ENCODE data around the gene EDDM13. TPM values are rescaled to one million over a fixed set of nuclear protein-coding genes. Genes with fewer than 3 reads are reported as not detected.

Gene EDDM13
- total RNA-seq, 4 donors from 2014 or later = 1.8 to 7.0 (median 5.7) TPM; not detected in 1

GRCh38 chr19:56266051-56266450, 6.5 kb upstream of the EDDM13 start:
- no peak overlapping the region for H3K4me3 ChIP-seq (ENCODE audit: low read depth, poor library complexity, severe bottlenecking)
- no peak for DNase-seq (ENCODE audit: low spot score in 2 of 2)
- TF ChIP-seq, protein P1, sequence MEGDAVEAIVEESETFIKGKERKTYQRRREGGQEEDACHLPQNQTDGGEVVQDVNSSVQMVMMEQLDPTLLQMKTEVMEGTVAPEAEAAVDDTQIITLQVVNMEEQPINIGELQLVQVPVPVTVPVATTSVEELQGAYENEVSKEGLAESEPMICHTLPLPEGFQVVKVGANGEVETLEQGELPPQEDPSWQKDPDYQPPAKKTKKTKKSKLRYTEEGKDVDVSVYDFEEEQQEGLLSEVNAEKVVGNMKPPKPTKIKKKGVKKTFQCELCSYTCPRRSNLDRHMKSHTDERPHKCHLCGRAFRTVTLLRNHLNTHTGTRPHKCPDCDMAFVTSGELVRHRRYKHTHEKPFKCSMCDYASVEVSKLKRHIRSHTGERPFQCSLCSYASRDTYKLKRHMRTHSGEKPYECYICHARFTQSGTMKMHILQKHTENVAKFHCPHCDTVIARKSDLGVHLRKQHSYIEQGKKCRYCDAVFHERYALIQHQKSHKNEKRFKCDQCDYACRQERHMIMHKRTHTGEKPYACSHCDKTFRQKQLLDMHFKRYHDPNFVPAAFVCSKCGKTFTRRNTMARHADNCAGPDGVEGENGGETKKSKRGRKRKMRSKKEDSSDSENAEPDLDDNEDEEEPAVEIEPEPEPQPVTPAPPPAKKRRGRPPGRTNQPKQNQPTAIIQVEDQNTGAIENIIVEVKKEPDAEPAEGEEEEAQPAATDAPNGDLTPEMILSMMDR (IDR thresholded peaks at IDR 0.05) = no peak
- no peak for TF ChIP-seq POLR2A (IDR thresholded peaks at IDR 0.05)
- intact Hi-C loops (cut with DNase I; ENCODE audit: low total_unique reads) = no loop called here
- 60 to 72% methylated on average over 3 of the region's 3 CpGs for WGBS, 2 donors

DNA sequence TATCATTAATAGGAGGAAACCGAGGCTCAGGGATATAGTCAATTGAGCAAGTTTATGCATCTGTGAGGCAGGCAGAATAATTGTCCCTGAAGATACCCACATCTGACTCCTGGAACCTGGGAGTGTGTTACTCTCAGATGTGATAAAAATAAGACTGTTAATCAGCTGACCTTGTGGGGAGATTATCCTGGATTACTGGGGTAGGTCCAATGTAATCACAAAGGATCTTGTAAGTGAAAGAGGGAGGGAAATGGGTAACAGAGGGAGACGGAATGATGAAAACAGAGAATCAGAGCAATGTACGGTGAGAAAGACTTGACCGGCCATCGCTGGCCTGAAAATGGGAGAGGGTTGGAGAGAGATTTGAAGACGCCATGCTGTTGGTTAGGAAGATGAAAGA, 3.2 kb upstream of the EDDM13 start:
- intact Hi-C loops (cut with DNase I; ENCODE audit: low total_unique reads) = no loop called here
- no peak overlapping the region for H3K4me3 ChIP-seq (ENCODE audit: low read depth, poor library complexity, severe bottlenecking)
- TF ChIP-seq POLR2A (IDR thresholded peaks at IDR 0.05) = no peak
- TF ChIP-seq, protein P1 (IDR thresholded peaks at IDR 0.05) = no peak
- no peak for DNase-seq (ENCODE audit: low spot score in 2 of 2)
- WGBS, 2 donors = 94 to 97% methylated on average over 6 of the region's 6 CpGs

- DNase-seq (ENCODE audit: low spot score in 2 of 2) = no peak
- H3K4me3 ChIP-seq (ENCODE audit: low read depth, poor library complexity, severe bottlenecking) = no peak overlapping the region
- 81 to 86% methylated on average over 3 of the region's 3 CpGs for WGBS, 2 donors
- intact Hi-C loops (cut with DNase I; ENCODE audit: low total_unique reads) = no loop called here
- TF ChIP-seq, protein P1 (IDR thresholded peaks at IDR 0.05) = no peak
- TF ChIP-seq POLR2A (IDR thresholded peaks at IDR 0.05) = no peak
Measured at GRCh38 chr19:56270676-56271075, 1.9 kb upstream of the EDDM13 start.

- no peak for DNase-seq (ENCODE audit: low spot score in 2 of 2)
- 83 to 95% methylated on average over 6 of the region's 6 CpGs for WGBS, 2 donors
- no peak overlapping the region for H3K4me3 ChIP-seq (ENCODE audit: low read depth, poor library complexity, severe bottlenecking)
- no peak for TF ChIP-seq POLR2A (IDR thresholded peaks at IDR 0.05)
- TF ChIP-seq, protein P1 (IDR thresholded peaks at IDR 0.05) = no peak
- intact Hi-C loops (cut with DNase I; ENCODE audit: low total_unique reads) = no loop called here
Measured at GRCh38 chr19:56271151-56271550, 1.4 kb upstream of the EDDM13 start.

- DNase-seq (ENCODE audit: low spot score in 2 of 2) = no peak
- no peak overlapping the region for H3K4me3 ChIP-seq (ENCODE audit: low read depth, poor library complexity, severe bottlenecking)
- intact Hi-C loops (cut with DNase I; ENCODE audit: low total_unique reads) = no loop called here
- 52 to 53% methylated on average over 6 of the region's 6 CpGs for WGBS, 2 donors
- TF ChIP-seq, protein P1 (IDR thresholded peaks at IDR 0.05) = no peak
- TF ChIP-seq POLR2A (IDR thresholded peaks at IDR 0.05) = no peak
Measured at GRCh38 chr19:56273563-56274117, 1.1 kb downstream of the EDDM13 start.

DNA sequence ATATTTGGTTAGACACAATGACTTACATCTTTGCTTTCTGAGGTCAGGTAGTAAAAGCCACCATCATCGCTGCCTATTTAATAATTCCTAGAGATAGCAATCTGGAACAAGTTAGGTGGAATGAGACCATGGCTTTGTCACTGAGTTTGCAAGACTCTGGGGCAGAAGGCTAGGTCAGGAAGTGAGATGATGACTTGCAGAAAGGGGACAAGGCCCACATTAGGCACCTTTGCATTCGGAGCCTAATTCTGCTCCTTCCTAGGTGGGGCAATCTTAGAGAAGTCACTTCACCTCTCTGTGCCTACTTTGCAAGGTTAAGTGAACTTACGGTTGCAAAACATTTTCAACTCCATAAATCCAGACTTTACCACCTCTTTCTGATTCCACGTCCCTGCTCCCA, 10.3 kb downstream of the EDDM13 start:
- WGBS, 2 donors = 86 to 96% methylated on average over 4 of the region's 4 CpGs
- intact Hi-C loops (cut with DNase I; ENCODE audit: low total_unique reads) = no loop called here
- no peak for DNase-seq (ENCODE audit: low spot score in 2 of 2)
- no peak overlapping the region for H3K4me3 ChIP-seq (ENCODE audit: low read depth, poor library complexity, severe bottlenecking)
- TF ChIP-seq, protein P1 (IDR thresholded peaks at IDR 0.05) = no peak
- TF ChIP-seq POLR2A (IDR thresholded peaks at IDR 0.05) = no peak

Data from lower leg skin (tissue), 4 donors.